Measurements from ENCODE around the gene TUT4.

Gene TUT4

GRCh38 chr1:52504720-52505119 lies 48.2 kb downstream of the TUT4 start:
- Mint-ChIP-seq H3K9me3 (no peaks in the 10 kb centered on the region), H3K27me3 (ENCODE audit: low read depth) (no peaks in the 10 kb centered on the region), H3K27ac (no peak overlapping the region), H3K36me3 (ENCODE audit: low read depth) (peaks cover 27% of the 10 kb centered on the region), H3K4me1 (ENCODE audit: low read depth) (peaks cover 6% of the 10 kb centered on the region), H3K4me3 (no peak overlapping the region)
- no peak for DNase-seq (ENCODE audit: low spot score)

DNA sequence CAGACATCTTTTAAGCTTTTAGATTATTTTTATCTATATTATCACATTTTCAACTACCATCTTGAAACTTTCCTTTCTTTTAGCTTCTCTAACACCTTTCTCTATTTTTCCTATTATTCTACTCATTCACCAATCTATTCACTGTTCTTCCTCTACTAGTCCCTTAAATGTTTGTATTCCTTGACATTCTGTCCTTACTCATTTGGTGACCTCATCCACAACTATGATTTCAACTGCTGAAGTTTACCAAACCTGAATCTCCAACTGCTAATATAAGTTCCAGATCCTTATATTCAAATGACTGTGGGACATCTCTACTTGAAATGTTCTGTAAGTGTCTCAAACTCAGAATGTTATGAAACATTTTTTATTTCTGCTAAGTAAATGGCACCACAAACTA lies 49.2 kb downstream of the TUT4 start:
- no peak overlapping the region for H3K4me3 Mint-ChIP-seq
- H3K4me1 Mint-ChIP-seq (ENCODE audit: low read depth), result peaks cover 2% of the 10 kb centered on the region
- no peaks in the 10 kb centered on the region for H3K9me3 Mint-ChIP-seq
- no peaks in the 10 kb centered on the region for H3K27me3 Mint-ChIP-seq (ENCODE audit: low read depth)
- no peak for DNase-seq (ENCODE audit: low spot score)
- peaks cover 25% of the 10 kb centered on the region for H3K36me3 Mint-ChIP-seq (ENCODE audit: low read depth)
- H3K27ac Mint-ChIP-seq, result no peak overlapping the region

DNA sequence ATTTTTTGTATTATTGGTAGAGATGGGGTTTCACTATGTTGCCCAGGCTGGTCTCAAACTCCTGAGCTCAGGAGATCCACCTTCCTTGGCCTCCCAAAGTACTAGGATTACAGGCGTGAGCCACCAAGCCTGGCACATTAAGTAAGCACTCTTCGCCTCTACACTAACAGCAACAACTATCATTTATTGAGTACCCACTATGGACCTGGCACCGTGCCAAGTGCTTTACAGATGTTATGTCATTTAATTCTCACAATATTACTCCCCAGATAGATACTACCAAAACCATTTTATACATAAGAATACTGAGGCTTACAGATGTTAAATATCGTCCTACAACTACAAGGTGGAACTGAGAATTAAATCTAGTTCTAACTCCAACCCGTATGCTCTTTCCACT lies 50.1 kb downstream of the TUT4 start:
- peaks cover 2% of the 10 kb centered on the region for H3K4me1 Mint-ChIP-seq (ENCODE audit: low read depth)
- DNase-seq (ENCODE audit: low spot score), result no peak
- H3K4me3 Mint-ChIP-seq, result no peak overlapping the region
- H3K27ac Mint-ChIP-seq, result no peak overlapping the region
- H3K36me3 Mint-ChIP-seq (ENCODE audit: low read depth), result peaks cover 22% of the 10 kb centered on the region
- no peaks in the 10 kb centered on the region for H3K9me3 Mint-ChIP-seq
- no peaks in the 10 kb centered on the region for H3K27me3 Mint-ChIP-seq (ENCODE audit: low read depth)

DNA sequence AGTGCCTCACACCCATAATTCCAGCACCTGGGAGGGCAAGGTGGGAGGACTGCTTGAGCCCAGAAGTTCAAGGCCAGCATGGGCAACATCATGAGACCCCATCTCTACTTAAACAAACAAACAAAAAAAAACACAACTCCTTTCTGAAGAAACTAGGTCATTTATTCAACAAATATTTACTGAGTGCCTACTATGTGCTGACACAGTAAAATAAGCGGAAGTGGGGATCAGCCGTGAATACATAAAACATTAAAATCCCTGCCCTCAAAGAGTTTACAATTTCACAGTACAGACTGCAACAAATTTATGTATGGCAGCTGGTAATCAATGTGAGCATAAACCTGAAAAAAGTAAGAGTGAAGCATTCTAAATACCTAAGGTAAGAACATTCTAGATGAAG lies 65.3 kb downstream of the TUT4 start:
- Mint-ChIP-seq H3K27ac (no peak overlapping the region), H3K4me3 (no peak overlapping the region), H3K27me3 (ENCODE audit: low read depth) (no peaks in the 10 kb centered on the region), H3K4me1 (ENCODE audit: low read depth) (no peaks in the 10 kb centered on the region), H3K36me3 (ENCODE audit: low read depth) (peaks cover 14% of the 10 kb centered on the region), H3K9me3 (no peaks in the 10 kb centered on the region)
- no peak for DNase-seq (ENCODE audit: low spot score)

- H3K27me3 Mint-ChIP-seq (ENCODE audit: low read depth), result no peaks in the 10 kb centered on the region
- no peaks in the 10 kb centered on the region for H3K9me3 Mint-ChIP-seq
- H3K4me1 Mint-ChIP-seq (ENCODE audit: low read depth), result no peaks in the 10 kb centered on the region
- no peak for DNase-seq (ENCODE audit: low spot score)
- H3K4me3 Mint-ChIP-seq, result no peak overlapping the region
- H3K36me3 Mint-ChIP-seq (ENCODE audit: low read depth), result peaks cover 9% of the 10 kb centered on the region
- H3K27ac Mint-ChIP-seq, result no peak overlapping the region
Observed at GRCh38 chr1:52482326-52483004, 70.4 kb downstream of the TUT4 start.

DNA sequence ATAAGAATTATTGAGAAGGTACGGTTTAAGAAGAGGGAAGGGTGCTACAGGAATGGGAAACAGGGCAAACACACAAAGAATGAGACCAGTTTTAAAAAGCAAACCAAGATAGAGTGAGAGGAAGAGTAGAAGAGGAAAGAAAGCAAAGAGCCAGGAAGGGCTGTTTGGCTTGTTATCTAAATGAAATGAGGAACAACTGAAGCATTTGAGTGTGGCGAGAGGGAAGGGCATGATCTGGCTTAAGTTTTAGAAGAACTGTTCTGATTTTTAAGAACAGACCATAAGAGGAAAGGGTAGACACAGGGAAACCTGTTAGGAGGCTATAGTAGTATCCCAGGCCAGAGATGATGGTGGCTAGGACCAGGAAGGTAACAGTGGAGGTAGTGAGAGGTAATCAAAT lies 73.8 kb downstream of the TUT4 start:
- Mint-ChIP-seq H3K4me1 (ENCODE audit: low read depth) (peaks cover 2% of the 10 kb centered on the region), H3K4me3 (no peak overlapping the region), H3K36me3 (ENCODE audit: low read depth) (peaks cover 21% of the 10 kb centered on the region), H3K27me3 (ENCODE audit: low read depth) (no peaks in the 10 kb centered on the region), H3K9me3 (no peaks in the 10 kb centered on the region), H3K27ac (no peak overlapping the region)
- DNase-seq (ENCODE audit: low spot score), result no peak

GRCh38 chr1:52477876-52478275 lies 75.0 kb downstream of the TUT4 start:
- H3K27me3 Mint-ChIP-seq (ENCODE audit: low read depth), result no peaks in the 10 kb centered on the region
- DNase-seq (ENCODE audit: low spot score), result no peak
- H3K27ac Mint-ChIP-seq, result no peak overlapping the region
- H3K9me3 Mint-ChIP-seq, result no peaks in the 10 kb centered on the region
- peaks cover 21% of the 10 kb centered on the region for H3K36me3 Mint-ChIP-seq (ENCODE audit: low read depth)
- no peak overlapping the region for H3K4me3 Mint-ChIP-seq
- H3K4me1 Mint-ChIP-seq (ENCODE audit: low read depth), result peaks cover 2% of the 10 kb centered on the region

DNA sequence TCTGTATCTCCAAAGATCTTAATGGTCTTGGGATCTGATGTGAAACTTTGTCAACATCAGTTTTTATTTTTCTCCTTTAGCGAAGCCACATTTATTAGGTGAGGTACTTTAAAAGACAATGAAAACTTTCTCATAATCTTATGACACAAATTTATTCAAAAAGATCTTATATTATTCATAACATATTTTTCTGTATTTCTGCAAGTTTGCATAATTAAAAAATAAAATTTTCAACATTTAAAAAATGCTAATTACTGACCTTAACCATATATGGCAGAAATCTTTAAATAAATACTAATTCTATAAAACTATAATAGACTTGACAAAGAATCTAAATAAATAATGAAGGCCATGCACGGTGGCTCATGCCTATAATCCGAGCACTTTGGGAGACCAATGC lies 75.9 kb downstream of the TUT4 start:
- H3K4me3 Mint-ChIP-seq, result no peak overlapping the region
- H3K27me3 Mint-ChIP-seq (ENCODE audit: low read depth), result no peaks in the 10 kb centered on the region
- H3K36me3 Mint-ChIP-seq (ENCODE audit: low read depth), result peaks cover 22% of the 10 kb centered on the region
- H3K4me1 Mint-ChIP-seq (ENCODE audit: low read depth), result peaks cover 2% of the 10 kb centered on the region
- H3K27ac Mint-ChIP-seq, result no peak overlapping the region
- H3K9me3 Mint-ChIP-seq, result no peaks in the 10 kb centered on the region
- no peak for DNase-seq (ENCODE audit: low spot score)

GRCh38 chr1:52474807-52475206 lies 78.1 kb downstream of the TUT4 start:
- H3K36me3 Mint-ChIP-seq (ENCODE audit: low read depth), result peaks cover 27% of the 10 kb centered on the region
- H3K9me3 Mint-ChIP-seq, result no peaks in the 10 kb centered on the region
- DNase-seq (ENCODE audit: low spot score), result no peak
- H3K27ac Mint-ChIP-seq, result no peak overlapping the region
- H3K27me3 Mint-ChIP-seq (ENCODE audit: low read depth), result no peaks in the 10 kb centered on the region
- peaks cover 2% of the 10 kb centered on the region for H3K4me1 Mint-ChIP-seq (ENCODE audit: low read depth)
- H3K4me3 Mint-ChIP-seq, result no peak overlapping the region

DNA sequence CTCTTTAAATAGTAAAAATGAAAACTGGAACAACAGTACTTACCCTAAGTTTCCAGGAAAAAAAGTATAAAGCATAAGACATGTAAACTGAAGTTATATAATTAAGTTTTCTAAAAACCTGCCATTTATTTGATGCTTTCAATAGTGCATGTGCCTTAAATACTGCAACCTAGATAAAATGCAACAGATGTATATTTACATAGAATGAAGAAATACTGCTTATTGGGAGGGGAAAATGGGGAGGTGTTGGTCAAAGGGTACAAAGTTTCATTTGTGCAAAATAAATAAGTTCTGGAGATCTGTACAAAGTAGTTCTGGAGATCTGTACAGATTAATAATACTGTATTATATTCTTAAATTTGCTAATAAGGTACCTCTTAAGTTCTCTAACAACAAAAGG lies 79.9 kb downstream of the TUT4 start:
- no peak for DNase-seq (ENCODE audit: low spot score)
- Mint-ChIP-seq H3K9me3 (no peaks in the 10 kb centered on the region), H3K27ac (no peak overlapping the region), H3K27me3 (ENCODE audit: low read depth) (no peaks in the 10 kb centered on the region), H3K4me3 (no peak overlapping the region), H3K4me1 (ENCODE audit: low read depth) (peaks cover 2% of the 10 kb centered on the region), H3K36me3 (ENCODE audit: low read depth) (peaks cover 27% of the 10 kb centered on the region)

GRCh38 chr1:52472384-52472783 lies 80.5 kb downstream of the TUT4 start:
- no peak overlapping the region for H3K4me3 Mint-ChIP-seq
- no peak overlapping the region for H3K27ac Mint-ChIP-seq
- no peaks in the 10 kb centered on the region for H3K9me3 Mint-ChIP-seq
- no peak for DNase-seq (ENCODE audit: low spot score)
- no peaks in the 10 kb centered on the region for H3K27me3 Mint-ChIP-seq (ENCODE audit: low read depth)
- peaks cover 29% of the 10 kb centered on the region for H3K36me3 Mint-ChIP-seq (ENCODE audit: low read depth)
- H3K4me1 Mint-ChIP-seq (ENCODE audit: low read depth), result peaks cover 2% of the 10 kb centered on the region

GRCh38 chr1:52469108-52469507 lies 83.8 kb downstream of the TUT4 start:
- H3K4me3 Mint-ChIP-seq, result no peak overlapping the region
- no peaks in the 10 kb centered on the region for H3K4me1 Mint-ChIP-seq (ENCODE audit: low read depth)
- DNase-seq (ENCODE audit: low spot score), result no peak
- H3K27ac Mint-ChIP-seq, result no peak overlapping the region
- no peaks in the 10 kb centered on the region for H3K9me3 Mint-ChIP-seq
- peaks cover 22% of the 10 kb centered on the region for H3K36me3 Mint-ChIP-seq (ENCODE audit: low read depth)
- H3K27me3 Mint-ChIP-seq (ENCODE audit: low read depth), result no peaks in the 10 kb centered on the region

GRCh38 chr1:52463891-52464290 lies 89.0 kb downstream of the TUT4 start:
- Mint-ChIP-seq H3K27me3 (ENCODE audit: low read depth) (no peaks in the 10 kb centered on the region), H3K9me3 (no peaks in the 10 kb centered on the region), H3K4me3 (no peak overlapping the region), H3K27ac (no peak overlapping the region), H3K36me3 (ENCODE audit: low read depth) (peaks cover 17% of the 10 kb centered on the region), H3K4me1 (ENCODE audit: low read depth) (no peaks in the 10 kb centered on the region)
- DNase-seq (ENCODE audit: low spot score), result no peak

DNA sequence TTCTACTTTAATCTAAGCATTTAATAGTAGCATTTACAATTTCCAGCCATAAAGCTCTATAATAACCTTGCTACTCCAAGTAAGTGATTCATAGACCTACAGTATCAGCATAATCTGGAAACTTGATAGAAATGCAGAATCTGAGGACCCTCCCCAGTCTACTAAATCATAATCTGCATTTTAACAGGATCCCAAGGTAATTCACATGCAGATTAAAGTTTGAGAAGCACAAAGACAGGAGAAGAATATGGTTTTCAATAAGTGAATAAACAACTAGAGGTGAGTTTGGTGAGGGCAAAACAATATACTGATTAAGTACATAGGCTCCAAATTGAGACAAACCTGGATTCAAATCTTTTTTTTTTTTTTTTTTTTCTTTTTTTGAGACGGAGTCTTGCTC lies 91.1 kb downstream of the TUT4 start:
- DNase-seq (ENCODE audit: low spot score), result no peak
- no peak overlapping the region for H3K27ac Mint-ChIP-seq
- H3K4me3 Mint-ChIP-seq, result no peak overlapping the region
- H3K4me1 Mint-ChIP-seq (ENCODE audit: low read depth), result no peaks in the 10 kb centered on the region
- H3K9me3 Mint-ChIP-seq, result no peaks in the 10 kb centered on the region
- no peaks in the 10 kb centered on the region for H3K27me3 Mint-ChIP-seq (ENCODE audit: low read depth)
- peaks cover 24% of the 10 kb centered on the region for H3K36me3 Mint-ChIP-seq (ENCODE audit: low read depth)

- DNase-seq (ENCODE audit: low spot score), result no peak
- Mint-ChIP-seq H3K27me3 (ENCODE audit: low read depth) (no peaks in the 10 kb centered on the region), H3K9me3 (no peaks in the 10 kb centered on the region), H3K36me3 (ENCODE audit: low read depth) (peaks cover 27% of the 10 kb centered on the region), H3K4me3 (no peak overlapping the region), H3K27ac (no peak overlapping the region), H3K4me1 (ENCODE audit: low read depth) (no peaks in the 10 kb centered on the region)
Observed at GRCh38 chr1:52460694-52461093, 92.2 kb downstream of the TUT4 start.
